GM23248 (cell line): Measurements from ENCODE around the gene GABRR3. TPM values are rescaled to one million over a fixed set of nuclear protein-coding genes. Genes with fewer than 3 reads are reported as not detected.
"Not testable (repeated sequence)": the region's sequence is repeated elsewhere in the genome, so short reads cannot be mapped to it uniquely, and the experiment has no call there.

Experiments
- DNase-seq: peaks from one replicate; pipeline ENCODE4 v3.0.0-alpha.2; 2015
- H2AFZ ChIP-seq: fragments of 200-600 bp; sonication (generic); 2 replicates; pipeline ENCODE4 v1.6.1; 2016; ENCODE audit warnings: antibody characterized with exemption
- H3F3A ChIP-seq: fragments of 200-600 bp; sonication (generic); 2 replicates; pipeline ENCODE4 v1.6.1; 2016; ENCODE audit warnings: mild to moderate bottlenecking, antibody characterized with exemption, mixed run types; ENCODE audit not compliant: insufficient read depth
- H3K27ac ChIP-seq: fragments of 200-600 bp; sonication (generic); 2 replicates; pipeline ENCODE4 v1.5.1; 2016; ENCODE audit warnings: mild to moderate bottlenecking
- H3K27me3 ChIP-seq: fragments of 200-600 bp; sonication (generic); replicated peaks from 2 replicates; pipeline ENCODE4 v1.6.1; 2016; ENCODE audit warnings: mild to moderate bottlenecking; ENCODE audit not compliant: insufficient read depth
- H3K36me3 ChIP-seq: fragments of 200-600 bp; sonication (generic); 2 replicates; pipeline ENCODE4 v1.6.1; 2016; ENCODE audit warnings: low read depth, mild to moderate bottlenecking
- H3K4me1 ChIP-seq: fragments of 200-600 bp; sonication (generic); 2 replicates; pipeline ENCODE4 v1.6.1; 2016; ENCODE audit warnings: mild to moderate bottlenecking; ENCODE audit not compliant: insufficient read depth
- H3K4me2 ChIP-seq: fragments of 200-600 bp; sonication (generic); one replicate; pipeline ENCODE4 v1.6.1; 2016; ENCODE audit warnings: mild to moderate bottlenecking; ENCODE audit not compliant: unreplicated experiment
- H3K4me3 ChIP-seq: fragments of 200-600 bp; sonication (generic); 2 replicates; pipeline ENCODE4 v1.5.1; 2016; ENCODE audit warnings: mild to moderate bottlenecking
- H3K79me2 ChIP-seq: fragments of 200-600 bp; sonication (generic); 2 replicates; pipeline ENCODE4 v1.6.1; 2016; ENCODE audit warnings: mild to moderate bottlenecking; ENCODE audit not compliant: insufficient read depth
- H3K9ac ChIP-seq: fragments of 200-600 bp; sonication (generic); 2 replicates; pipeline ENCODE4 v1.6.1; 2016; ENCODE audit warnings: mild to moderate bottlenecking
- H3K9me2 ChIP-seq: fragments of 200-600 bp; sonication (generic); 2 replicates; pipeline ENCODE4 v1.6.1; 2016; ENCODE audit warnings: mixed run types, mild to moderate bottlenecking, moderate library complexity; ENCODE audit not compliant: insufficient read depth
- H3K9me3 ChIP-seq: fragments of 200-600 bp; sonication (generic); one replicate; pipeline ENCODE4 v1.6.1; 2017; ENCODE audit warnings: low read depth
- H4K20me1 ChIP-seq: fragments of 200-600 bp; sonication (generic); 2 replicates; pipeline ENCODE4 v1.6.0; 2016; ENCODE audit not compliant: insufficient read depth
- EZH2 ChIP-seq: fragments of 200-600 bp; sonication (generic); IDR thresholded peaks from 2 replicates; pipeline ENCODE4 v1.6.1; 2018; ENCODE audit warnings: antibody characterized with exemption, mild to moderate bottlenecking; ENCODE audit not compliant: insufficient read depth, poor library complexity, severe bottlenecking
- EZH2phosphoT487 ChIP-seq: fragments of 200-600 bp; sonication (generic); IDR thresholded peaks from 2 replicates; pipeline ENCODE4 v1.6.1; 2018; ENCODE audit warnings: antibody characterized with exemption, moderate library complexity, mild to moderate bottlenecking, low read depth; ENCODE audit not compliant: insufficient read depth
- WGBS, 2 experiments: methylation state at CpG; one replicate each; pipeline ENCODE4 v1.1.6; 2015 to 2017; ENCODE audit warnings: low lambda C conversion rate in 2 of 2, low coverage in 1 of 2; ENCODE audit errors: missing lambda C conversion rate in 2 of 2; 5-methylcytosine and 5-hydroxymethylcytosine counted together
- in situ Hi-C: fragments of 300-500 bp; cut with MboI; formaldehyde crosslinking; loops from 2 replicates; pipeline ENCODE4 v1.15.0; 2020
- polyA plus RNA-seq: library from polyadenylated mRNA; unstranded; fragments of >200 nt; fragmentation: Nextera tagmentation; extraction: Ambion mirVana; gene quantifications from 2 replicates; pipeline ENCODE4 v1.2.1, GENCODE V29; 2016
- total RNA-seq: library from RNA; depleted of rRNA; stranded (reverse); fragments of >200 nt; shearing (Covaris generic); gene quantifications from 2 replicates; pipeline ENCODE4 v1.2.3, GENCODE V29; 2014

The GABRR3 gene
- total and polyA plus RNA-seq, 2 experiments from 2014 or later, result not detected

DNA sequence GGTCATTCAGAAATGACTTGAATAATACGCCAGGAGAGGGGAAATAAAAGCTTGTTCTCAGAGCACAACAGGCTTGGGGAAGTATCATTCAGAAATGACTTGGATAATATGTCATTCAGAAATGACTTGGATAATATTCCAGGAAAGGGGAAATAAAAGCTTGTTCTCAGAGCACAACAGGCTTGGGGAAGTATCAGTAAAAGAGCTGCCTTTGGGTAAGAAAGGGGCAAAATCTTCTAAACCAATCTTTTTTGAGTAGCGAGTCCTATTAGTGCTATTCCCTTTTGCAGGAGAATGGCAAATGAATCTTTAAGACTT, 20.9 kb downstream of the GABRR3 start:
- Histone ChIP-seq H3K79me2 (no peaks in the 10 kb centered on the region), H3K4me1 (no peaks in the 10 kb centered on the region), H3K4me3 (no peak overlapping the region), H3K9ac (no peak overlapping the region), H2AFZ (no peak overlapping the region), H3K36me3 (no peaks in the 10 kb centered on the region), H3F3A (no peaks in the 10 kb centered on the region), H3K9me2 (no peaks in the 10 kb centered on the region), H3K27ac (no peak overlapping the region), H4K20me1 (no peaks in the 10 kb centered on the region), H3K27me3 (no peaks in the 10 kb centered on the region; the same call in 1 of the 2 replicates), H3K9me3 (no peaks in the 10 kb centered on the region), H3K4me2 (no peak overlapping the region)
- no peak for DNase-seq
- TF ChIP-seq EZH2phosphoT487 (no peak), EZH2 (no peak)
- in situ Hi-C loops, result no loop called here
- WGBS, 2 experiments, result 75 to 78% methylated on average over 2 of the region's 2 CpGs

DNA sequence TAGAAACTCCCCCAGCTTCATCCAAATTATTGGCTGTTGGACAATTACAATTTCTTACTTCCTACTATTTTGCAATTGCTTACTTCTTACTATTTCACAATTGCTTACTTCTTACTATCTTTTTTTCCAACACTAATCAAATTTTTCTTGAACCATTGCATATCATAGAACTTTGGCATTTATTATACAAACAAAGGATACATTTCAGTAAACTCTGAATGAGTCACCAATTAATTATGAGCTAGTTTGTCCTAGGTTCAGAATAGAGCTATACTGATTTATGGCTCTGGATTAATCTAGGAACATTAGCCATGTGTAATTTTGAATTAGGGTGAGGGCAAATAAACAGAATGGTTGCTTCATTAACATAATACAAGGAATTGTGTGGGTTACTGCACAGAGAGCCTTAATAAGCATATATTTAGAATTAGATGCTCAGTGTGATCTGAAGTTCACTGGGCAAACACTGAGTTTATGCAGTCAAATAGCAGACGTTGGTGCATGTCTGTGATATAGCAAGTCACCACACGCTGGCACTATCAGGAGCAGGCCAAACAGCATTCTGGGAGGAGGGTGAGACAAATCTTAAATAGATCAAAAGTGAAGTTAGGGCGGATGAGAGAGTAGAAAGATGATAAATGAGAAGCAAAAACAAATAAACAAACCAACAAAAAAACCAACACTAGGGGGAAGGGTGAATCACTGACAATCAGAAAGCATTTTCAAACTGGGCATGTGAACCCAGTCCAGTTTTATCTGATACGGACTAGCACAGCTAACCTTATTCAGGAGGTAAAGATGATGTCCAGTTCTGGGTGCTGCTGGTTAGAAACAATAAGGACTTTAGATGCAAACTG, 21.5 kb downstream of the GABRR3 start:
- Histone ChIP-seq H3K36me3 (no peaks in the 10 kb centered on the region), H3K4me1 (no peaks in the 10 kb centered on the region), H3K9me3 (no peaks in the 10 kb centered on the region), H3K27ac (no peak overlapping the region), H3F3A (no peaks in the 10 kb centered on the region), H3K9ac (no peak overlapping the region), H3K9me2 (no peaks in the 10 kb centered on the region), H3K79me2 (no peaks in the 10 kb centered on the region), H2AFZ (no peak overlapping the region), H4K20me1 (no peaks in the 10 kb centered on the region), H3K4me2 (no peak overlapping the region), H3K27me3 (no peaks in the 10 kb centered on the region; the same call in 1 of the 2 replicates), H3K4me3 (no peak overlapping the region)
- DNase-seq, result peak; percentile 6
- in situ Hi-C loops, result no loop called here
- 47 to 49% methylated on average over 4 of the region's 4 CpGs for WGBS, 2 experiments
- TF ChIP-seq EZH2phosphoT487 (no peak), EZH2 (no peak)

DNA sequence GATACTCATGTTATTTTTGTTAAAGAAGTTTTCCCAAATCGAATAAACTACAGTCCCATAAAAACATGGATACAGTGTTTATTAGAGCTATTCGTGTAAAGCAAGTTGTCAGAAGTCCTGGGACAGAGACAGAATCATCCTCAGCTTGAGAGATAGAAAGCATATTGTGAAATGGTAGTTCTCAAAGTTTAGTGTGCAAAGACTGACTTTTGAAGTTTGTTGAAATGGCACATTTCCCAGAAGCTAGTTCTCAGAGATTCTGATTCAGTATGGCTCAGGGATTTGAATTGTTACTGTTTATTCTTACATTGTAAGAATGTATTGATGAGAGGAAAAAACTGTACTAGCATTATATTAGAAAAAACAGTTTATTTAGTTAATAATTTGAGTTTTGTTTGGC, 22.1 kb downstream of the GABRR3 start:
- TF ChIP-seq EZH2phosphoT487 (no peak), EZH2 (no peak)
- Histone ChIP-seq H3K27ac (no peak overlapping the region), H2AFZ (no peak overlapping the region)

DNA sequence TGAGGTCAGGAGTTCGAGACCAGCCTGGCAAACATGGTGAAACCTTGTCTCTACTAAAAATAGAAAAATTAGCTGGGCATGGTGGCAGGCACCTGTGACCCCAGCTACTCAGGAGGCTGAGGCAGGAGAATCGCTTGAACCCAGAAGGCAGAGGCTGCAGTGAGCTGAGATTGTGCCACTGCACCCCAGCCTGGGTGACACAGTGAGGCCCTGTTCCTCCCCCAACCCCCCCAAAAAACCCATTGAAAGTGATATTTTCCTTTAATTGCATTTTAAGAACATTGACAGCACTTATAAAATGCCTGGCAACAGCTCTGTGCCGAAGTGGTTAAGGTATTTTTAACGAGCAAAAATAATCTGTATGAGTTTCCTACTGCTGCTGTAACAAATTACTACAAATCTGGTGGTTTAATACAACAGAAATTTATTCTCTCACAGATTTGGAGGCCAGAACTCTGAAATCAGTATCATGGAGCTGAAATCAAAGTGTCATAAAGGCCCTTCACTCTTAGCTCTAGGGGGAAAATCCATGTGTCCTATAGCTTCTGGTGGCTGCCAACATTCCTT, 24.1 kb downstream of the GABRR3 start:
- H3K9ac ChIP-seq, H3K79me2 ChIP-seq, H3K4me1 ChIP-seq, DNase-seq, H3K4me3 ChIP-seq, H3K36me3 ChIP-seq, H4K20me1 ChIP-seq, H3K4me2 ChIP-seq, H3K27me3 ChIP-seq, in situ Hi-C loops, H3K27ac ChIP-seq, H3K9me2 ChIP-seq, H3F3A ChIP-seq, H2AFZ ChIP-seq, H3K9me3 ChIP-seq: not testable (repeated sequence)
- 53 to 62% methylated on average over 4 of the region's 4 CpGs for WGBS, 2 experiments

More for the DNA sequence above, 22.1 kb downstream of the GABRR3 start:
- WGBS, 2 experiments, result 2 to 3% methylated on average over 2 of the region's 2 CpGs
- no peak overlapping the region for H3K4me3 ChIP-seq
- DNase-seq, result peak; percentile 65
- no peaks in the 10 kb centered on the region for H4K20me1 ChIP-seq
- no peaks in the 10 kb centered on the region for H3K4me1 ChIP-seq
- H3K9me3 ChIP-seq, result no peaks in the 10 kb centered on the region
- no peak overlapping the region for H3K4me2 ChIP-seq
- H3K27me3 ChIP-seq, result no peaks in the 10 kb centered on the region; the same call in 1 of the 2 replicates
- H3K9ac ChIP-seq, result no peak overlapping the region
- H3F3A ChIP-seq, result no peaks in the 10 kb centered on the region
- no peaks in the 10 kb centered on the region for H3K36me3 ChIP-seq
- H3K9me2 ChIP-seq, result no peaks in the 10 kb centered on the region
- H3K79me2 ChIP-seq, result no peaks in the 10 kb centered on the region
- in situ Hi-C loops, result no loop called here
